ENCODE measurements around the gene HIRA.
"Not testable (repeated sequence)": the region's sequence is repeated elsewhere in the genome, so short reads cannot be mapped to it uniquely, and the experiment has no call there.

Gene HIRA

DNA sequence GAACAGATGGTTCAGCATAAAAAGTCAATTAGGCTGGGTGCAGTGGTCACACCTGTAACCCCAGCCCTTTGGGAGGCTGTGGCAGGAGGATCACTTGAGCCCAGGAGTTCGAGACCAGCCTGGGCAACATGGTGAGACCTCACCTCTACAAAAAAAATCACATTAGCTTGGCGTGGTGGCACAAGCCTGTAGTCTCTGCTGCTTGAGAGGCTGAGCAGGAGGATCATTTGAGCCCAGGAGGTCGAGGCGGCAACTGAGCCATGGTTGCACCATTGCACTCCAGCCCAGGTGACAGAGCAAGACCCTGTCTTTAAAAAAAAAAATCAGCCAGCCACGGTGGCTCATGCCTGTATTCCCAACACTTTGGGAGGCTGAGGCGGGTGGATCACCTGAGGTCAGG lies 108.1 kb downstream of the HIRA start:
- not testable (repeated sequence) for DNase-seq (ENCODE audit: low spot score)

DNA sequence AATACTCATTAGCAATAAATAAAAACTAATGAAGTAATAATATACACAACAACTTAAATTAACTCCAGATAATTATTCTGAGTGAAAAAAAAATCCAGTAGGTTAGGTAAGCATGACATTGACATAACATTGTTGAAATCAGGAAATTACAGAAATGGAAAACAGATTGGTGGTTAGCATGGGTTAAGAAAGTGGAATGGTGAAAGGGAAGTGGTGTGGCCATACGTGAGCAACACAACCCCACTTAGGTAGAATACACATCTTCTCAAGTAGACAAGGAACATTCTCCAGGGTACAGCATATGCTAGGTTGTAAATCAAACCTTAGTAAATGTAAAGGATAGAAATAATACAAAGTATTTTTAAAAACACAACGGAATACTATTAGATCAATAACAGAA lies 109.8 kb downstream of the HIRA start:
- no peak for DNase-seq (ENCODE audit: low spot score)

DNA sequence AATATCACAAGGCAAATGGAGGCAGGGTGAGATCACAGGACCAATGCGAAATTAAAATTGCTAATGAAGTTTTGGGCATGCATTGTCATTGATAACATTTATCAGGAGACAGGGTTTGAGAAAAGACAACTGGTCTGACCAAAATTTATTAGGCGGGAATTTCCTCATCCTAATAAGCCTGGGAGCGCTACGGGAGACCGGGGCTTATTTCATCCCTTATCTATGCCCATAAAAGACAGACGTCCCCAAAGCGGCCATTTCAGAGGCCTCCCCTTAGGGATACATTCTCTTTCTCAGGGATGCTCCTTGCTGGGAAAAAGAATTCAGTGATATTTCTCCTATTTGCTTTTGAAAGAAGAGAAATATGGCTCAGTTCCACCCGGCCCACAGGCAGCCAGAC lies 111.4 kb downstream of the HIRA start:
- DNase-seq (ENCODE audit: low spot score): not testable (repeated sequence)

GRCh38 chr22:19319281-19319680 lies 112.3 kb downstream of the HIRA start:
- DNase-seq (ENCODE audit: low spot score): no peak

DNA sequence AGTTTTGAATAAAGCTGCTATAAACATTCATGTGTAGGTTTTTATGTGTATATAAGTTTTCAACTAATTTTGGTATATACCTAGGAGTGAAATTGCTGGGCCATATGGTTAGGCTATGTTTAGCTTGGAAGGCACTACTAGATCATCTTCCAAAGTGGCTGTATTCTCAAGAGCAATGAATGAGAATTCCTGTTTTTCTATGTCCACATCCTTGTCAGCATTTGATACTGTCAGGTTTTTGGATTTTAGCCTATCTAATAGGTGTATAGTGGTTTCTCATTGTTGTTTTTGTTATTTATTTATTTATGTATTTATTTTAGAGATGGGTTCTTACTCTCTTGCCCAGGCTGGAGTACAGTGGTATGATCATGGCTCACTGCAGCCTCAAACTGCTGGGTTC lies 113.7 kb downstream of the HIRA start:
- no peak for DNase-seq (ENCODE audit: low spot score)

- DNase-seq (ENCODE audit: low spot score): no peak
Observed at GRCh38 chr22:19307872-19308271, 123.7 kb downstream of the HIRA start.

DNA sequence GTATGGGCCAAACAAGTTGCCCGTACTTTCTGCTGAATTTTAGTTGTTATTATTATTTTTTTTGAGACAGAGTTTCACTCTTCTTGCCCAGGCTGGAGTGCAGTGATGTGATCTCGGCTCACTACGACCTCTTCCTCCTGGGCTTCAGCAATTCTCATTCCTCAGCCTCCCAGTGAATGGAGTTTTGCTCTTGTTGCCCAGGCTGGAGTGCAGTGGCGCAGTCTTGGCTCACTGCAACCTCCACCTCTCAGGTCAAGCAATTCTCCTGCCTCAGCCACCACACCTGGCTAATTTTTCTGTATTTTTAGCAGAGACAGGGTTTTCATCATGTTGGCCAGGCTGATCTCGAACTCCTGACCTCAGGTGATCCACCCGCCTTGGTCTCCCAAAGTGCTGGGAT lies 125.0 kb downstream of the HIRA start:
- not testable (repeated sequence) for DNase-seq (ENCODE audit: low spot score)

DNA sequence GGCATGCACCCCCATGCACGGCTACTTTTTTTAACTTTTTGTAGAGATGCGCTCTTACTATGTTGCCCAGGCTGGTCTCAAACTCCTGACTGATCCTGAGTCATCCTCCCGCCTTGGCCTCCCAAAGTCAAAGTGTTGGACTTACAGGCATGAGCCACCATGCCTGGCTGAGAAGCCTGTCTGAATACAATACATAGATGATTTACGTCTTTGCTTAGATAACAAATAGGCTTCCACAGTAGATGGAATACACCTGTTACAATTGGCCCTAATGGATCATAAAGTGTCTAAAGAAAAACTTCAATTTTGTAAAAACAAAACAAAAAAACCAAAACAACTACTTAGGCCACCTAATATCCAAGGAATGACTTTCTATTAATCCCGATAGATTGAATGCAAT lies 127.0 kb downstream of the HIRA start:
- DNase-seq (ENCODE audit: low spot score): no peak

DNA sequence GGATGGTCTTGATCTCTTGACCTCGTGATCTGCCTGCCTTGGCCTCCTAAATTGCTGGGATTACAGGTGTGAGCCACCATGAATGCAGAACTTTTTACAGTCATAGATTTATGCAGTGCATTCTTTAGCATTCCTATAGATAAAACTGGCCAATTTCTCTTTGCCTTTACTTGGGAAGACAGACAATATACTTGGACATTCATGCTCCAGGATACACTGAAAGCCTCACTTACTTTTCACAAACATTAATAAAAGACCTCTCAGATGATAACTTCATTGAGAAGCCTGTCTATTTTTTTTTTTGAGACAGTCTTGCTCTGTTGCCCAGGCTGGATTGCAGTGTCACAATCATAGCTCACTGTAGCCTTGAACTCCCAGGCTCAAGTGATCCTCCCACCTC lies 127.7 kb downstream of the HIRA start:
- no peak for DNase-seq (ENCODE audit: low spot score)

- DNase-seq (ENCODE audit: low spot score): no peak
Observed at GRCh38 chr22:19295733-19296132, 135.8 kb downstream of the HIRA start.

DNA sequence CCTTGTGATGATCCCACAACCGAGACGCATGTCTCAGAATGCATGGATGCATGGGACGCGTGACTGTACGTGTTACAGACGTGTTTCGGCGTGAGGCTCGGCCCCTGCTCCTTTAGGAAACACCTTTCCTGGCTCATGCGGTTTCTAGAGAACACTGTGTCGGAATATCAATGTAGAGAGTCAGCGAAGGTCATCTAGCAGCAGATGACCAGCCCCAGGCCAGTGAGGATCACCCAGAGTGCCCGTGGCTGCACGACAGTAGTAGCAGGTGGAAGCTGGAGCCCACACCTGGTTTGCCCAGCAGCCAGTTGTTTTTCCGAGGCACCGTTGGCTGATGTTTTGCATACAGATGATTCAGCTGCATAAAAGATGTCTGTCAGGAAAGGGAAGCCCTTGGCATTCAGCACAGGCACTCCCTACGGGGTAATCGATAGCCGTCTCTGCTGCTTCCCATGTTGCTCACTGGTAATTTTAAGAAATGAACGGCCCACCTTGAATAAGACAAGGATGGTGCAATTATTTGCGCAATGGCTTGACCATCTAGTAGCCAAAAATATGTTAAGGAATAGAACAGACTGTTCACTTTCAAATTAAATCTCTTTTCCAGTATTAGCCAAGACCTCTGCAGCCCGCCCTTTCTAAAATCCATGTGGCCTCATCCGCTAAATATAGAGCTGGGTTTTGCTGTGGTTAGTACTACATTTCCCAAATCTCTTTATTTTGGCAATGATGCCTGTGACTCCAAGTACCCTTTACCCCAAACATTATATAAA lies 138.9 kb downstream of the HIRA start:
- DNase-seq (ENCODE audit: low spot score): no peak

DNA sequence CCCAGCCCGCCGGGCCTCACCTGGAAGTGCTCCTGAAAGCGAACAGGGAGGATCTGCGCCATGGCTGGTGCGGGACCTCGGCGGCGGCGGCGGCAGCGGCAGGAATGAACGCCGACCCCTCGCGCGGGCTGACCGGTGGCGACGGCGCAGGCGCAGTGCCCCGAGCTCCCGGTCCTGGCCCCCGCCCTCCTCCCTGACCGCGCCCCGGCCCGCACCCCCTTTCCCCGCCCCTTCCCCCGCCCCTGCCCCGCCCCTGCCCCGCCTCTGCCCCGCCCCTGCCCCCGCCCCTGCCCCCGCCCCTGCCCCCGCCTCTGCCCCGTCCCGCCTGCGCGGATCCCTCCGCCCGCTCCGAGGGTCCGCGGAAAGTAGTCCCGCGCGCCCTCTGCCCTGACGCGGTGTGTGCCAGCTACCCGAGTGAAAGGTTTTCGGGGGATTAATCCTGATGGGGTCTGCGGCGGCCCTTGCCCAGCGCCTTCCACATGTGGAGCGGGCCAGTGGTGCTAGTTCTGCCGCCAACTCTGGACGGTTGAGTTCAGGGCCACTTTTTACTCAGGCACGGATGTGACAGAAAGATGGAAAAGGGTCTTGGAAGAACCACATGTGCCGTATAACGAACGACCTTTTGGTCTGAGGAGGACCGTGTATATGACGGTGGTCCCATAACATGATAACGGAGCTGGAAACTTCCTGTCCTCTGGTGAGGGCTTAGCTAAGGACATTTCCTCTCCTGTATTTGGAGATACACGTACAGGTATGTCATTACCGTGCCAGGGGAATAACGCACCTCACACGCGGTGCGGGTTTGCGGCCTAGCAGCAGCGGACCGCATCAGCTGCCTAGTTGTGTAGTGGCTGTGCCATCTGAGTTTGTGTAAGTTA lies 139.7 kb downstream of the HIRA start, which contains the start of gene CLTCL1:
Gene CLTCL1, minus strand, starts transcription at position 140 of the 878 bp plus-strand sequence. Its CDS starts 78 bp downstream, at position 62.
- peak; percentile 99 for DNase-seq (ENCODE audit: low spot score)

DNA sequence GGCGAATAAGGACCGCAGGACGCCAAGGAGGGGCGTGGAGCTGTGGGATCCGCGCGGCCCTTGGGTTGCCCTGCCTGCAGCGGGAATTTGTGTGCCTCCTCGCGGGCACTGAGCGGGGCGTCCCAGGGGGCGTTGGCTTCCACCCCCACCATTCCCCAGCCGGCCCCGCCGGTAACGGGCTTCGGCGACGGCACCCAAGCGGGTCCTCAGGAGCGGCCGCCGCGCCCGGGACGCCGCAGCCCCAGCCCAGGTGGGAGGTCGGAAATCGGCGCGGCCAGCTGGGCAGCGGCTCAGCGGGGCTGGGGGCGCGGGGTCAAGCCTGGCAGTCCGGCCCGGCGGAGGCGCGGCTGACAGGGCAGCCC lies 140.3 kb downstream of the HIRA start:
- DNase-seq (ENCODE audit: low spot score): peak; percentile 33

DNA sequence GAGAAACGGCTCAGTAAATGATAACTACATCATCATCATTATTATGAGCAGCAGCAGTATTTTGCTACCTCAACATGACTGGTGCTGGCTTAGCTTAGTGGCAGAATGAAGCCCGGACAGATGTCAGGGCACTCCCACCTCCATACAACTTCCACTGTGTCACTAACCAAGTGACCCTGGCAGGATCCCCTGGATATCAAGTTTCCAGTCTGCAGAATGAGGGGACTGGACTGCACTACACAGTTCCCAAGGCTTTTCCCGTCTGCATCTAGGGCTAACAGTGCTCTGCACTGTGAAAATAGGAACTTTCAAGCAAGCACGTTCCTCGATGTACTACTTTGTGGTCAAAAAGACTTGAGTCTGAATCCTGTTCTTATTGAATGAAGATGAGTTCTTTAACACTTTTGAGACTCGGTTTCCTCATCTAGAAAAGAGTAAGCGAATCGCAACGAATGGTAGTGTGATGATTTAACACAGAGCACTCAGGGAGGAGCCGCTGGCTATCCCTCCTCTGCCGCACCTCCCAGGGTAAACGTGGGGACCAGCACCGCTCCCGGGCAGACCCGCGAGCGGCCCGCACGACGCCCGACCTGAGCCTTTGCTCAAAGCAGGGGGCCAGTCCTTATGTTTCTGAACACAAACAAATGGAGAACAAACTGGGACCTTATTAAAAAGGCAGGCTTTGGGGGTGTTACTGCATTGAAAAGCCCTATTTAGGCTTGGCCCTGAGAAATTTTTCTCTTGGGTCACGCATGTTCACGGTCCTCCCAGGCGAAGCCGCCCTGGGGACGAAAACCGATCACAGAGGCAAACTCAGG lies 140.9 kb downstream of the HIRA start:
- DNase-seq (ENCODE audit: low spot score): no peak

DNA sequence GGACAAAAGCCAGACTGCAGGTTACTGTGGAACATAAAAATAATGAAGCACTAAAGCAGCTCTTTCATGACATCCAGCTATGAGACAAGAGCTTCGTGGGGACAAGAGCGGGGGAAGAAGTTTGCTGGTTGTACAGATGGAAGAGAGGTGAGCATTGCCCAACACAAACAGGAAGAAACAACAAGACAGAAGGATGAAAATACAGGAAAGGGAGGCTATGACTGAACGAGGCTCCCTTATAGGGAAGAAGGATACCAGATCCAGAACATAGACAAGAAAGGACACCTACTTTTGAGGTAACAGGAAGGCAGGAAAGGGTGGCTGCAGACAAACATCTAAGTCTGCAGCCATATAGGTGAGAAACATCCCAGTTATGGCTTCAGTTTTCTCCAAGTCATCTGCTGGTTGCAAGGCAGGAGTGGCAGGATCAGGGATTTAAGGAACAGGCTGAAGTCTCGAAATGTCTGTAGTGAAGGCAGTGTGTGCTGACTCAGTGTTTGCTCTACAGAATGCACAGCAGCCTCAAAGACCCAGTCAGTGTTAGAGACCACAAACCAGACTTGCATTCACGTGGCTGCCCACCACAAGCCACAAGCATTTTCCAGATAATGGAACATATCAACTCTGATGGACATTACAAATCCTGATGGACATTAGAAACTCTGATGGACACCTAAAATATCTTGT lies 141.9 kb downstream of the HIRA start:
- DNase-seq (ENCODE audit: low spot score): peak; percentile 29

DNA sequence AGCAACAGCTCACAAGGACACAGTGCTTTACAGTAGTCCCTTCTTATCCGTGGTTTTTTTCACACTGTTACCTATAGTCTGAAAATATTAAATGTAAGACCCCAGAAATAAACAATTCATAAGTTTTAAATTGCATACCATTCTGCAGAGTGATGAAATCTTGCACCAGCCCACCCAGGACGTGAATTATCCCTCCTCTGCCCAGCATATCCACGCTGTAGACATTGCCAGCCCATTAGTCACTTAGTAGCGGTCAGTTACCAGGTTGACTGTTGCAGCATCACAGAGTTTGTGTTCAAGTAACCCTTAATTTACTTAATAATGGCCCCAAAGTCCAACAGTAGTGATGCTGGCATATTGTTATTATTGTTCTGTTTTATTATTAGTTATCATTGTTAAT lies 143.6 kb downstream of the HIRA start:
- peak; percentile 59 for DNase-seq (ENCODE audit: low spot score)

GRCh38 chr22:19287076-19287707 lies 144.3 kb downstream of the HIRA start:
- no peak for DNase-seq (ENCODE audit: low spot score)

DNA sequence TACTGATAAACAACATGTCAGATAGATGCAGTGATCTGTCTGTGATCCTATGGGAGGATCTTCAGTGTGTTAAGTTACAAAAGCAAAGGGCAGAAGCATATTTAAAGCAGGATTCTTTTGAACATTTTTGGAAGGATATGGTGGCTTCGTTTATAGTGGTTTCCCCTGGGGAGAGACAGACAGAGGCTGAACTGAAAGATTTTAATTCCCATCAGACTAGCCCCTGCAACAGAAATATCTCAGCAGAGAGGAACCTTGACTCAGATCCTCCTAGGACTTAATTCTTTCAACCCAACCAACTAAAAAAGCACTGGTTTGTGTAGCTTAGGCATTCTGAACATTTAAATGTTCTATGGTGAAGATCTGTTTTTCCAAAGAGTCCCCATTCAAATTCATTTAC lies 145.7 kb downstream of the HIRA start:
- no peak for DNase-seq (ENCODE audit: low spot score)
